Uterus (tissue), 4 donors: ENCODE data around the gene SLC16A1. TPM values are rescaled to one million over a fixed set of nuclear protein-coding genes. Genes with fewer than 3 reads are reported as not detected.
"Not testable (repeated sequence)": the region's sequence is repeated elsewhere in the genome, so short reads cannot be mapped to it uniquely, and the experiment has no call there.

Experiments
- DNase-seq, 2 donors: peaks; one replicate each; pipeline ENCODE4 v3.0.0-alpha.2; 2019 to 2020
- H3K27ac ChIP-seq, 2 donors: fragments of 200-600 bp; sonication (generic); 1 replicate in 1 of 2; 2 replicates in 1 of 2; pipeline ENCODE4 v1.5.1; 2016 to 2018
- H3K27me3 ChIP-seq, 2 donors: fragments of 200-600 bp; sonication (generic); one replicate each; pipeline ENCODE4 v1.5.1; 2018 to 2019; ENCODE audit warnings: control low read depth in 1 of 2
- H3K36me3 ChIP-seq, 2 donors: fragments of 200-600 bp; sonication (generic); one replicate each; pipeline ENCODE4 v1.5.1; 2019; ENCODE audit warnings: control low read depth in 1 of 2
- H3K4me1 ChIP-seq, 2 donors: fragments of 200-600 bp; sonication (generic); one replicate each; pipeline ENCODE4 v1.5.1; 2018 to 2019; ENCODE audit warnings: control low read depth in 1 of 2
- H3K4me3 ChIP-seq, 2 donors: fragments of 200-600 bp; sonication (generic); 1 replicate in 1 of 2; 2 replicates in 1 of 2; pipeline ENCODE4 v1.5.1; 2018 to 2019; ENCODE audit warnings: mild to moderate bottlenecking in 1 of 2
- H3K9me3 ChIP-seq, 2 donors: fragments of 200-600 bp; sonication (generic); one replicate each; pipeline ENCODE4 v1.5.1; 2019; ENCODE audit warnings: control low read depth in 1 of 2
- POLR2A ChIP-seq, 2 donors: fragments of 450-650 bp; IDR thresholded peaks; one replicate each; pipeline ENCODE4 v1.6.1; 2016; ENCODE audit warnings: antibody characterized with exemption in 2 of 2, mild to moderate bottlenecking in 1 of 2, moderate library complexity in 1 of 2
- intact Hi-C: fragments of 100-400 bp; cut with DNase I; formaldehyde crosslinking; loops from one replicate; pipeline ENCODE4 v1.15.1; 2023; ENCODE audit warnings: low total_unique reads
- total RNA-seq, 4 donors: library from RNA; depleted of rRNA in 3 of 4; stranded (reverse); fragments of >200 nt in 3 of 4; gene quantifications; one replicate each; pipeline versions ENCODE4 v1.1.0 to v1.2.4, GENCODE V29; 2014 to 2023
- TF ChIP-seq, protein P1 (sequence below), 4 experiments: fragments of 200-600 bp in 2 of 4; fragments of 450-650 bp in 2 of 4; sonication (generic) in 2 of 4; IDR thresholded peaks; one replicate each; pipeline ENCODE4 v1.5.1; 2016 to 2019; ENCODE audit warnings: antibody characterized with exemption in 4 of 4, mild to moderate bottlenecking in 2 of 4, moderate library complexity in 1 of 4
- donor health status: DM: yes; HTN: yes; CAD: no.

SLC16A1 gene
- total RNA-seq, 4 donors from 2014 or later = 12.6 to 76.3 (median 39.5) TPM

DNA sequence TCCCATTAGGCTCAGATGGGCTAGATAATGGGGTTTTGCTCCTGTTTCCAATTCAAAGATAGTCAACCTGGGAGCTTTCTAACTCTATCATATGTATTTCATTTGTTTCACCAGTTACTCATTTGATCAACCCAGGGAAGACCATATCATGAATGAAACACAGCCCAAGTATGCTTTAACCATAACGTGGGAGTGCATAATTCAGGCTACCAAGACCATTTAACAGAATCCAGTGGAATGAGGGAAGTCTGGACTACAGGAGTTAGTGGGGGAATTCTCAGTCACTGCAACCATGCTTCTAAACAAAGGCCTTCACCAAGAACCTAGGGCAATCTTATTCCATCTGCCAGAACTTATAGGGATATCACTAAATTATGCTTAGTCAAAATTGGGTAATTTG, 15.0 kb upstream of the SLC16A1 start:
- Histone ChIP-seq H3K36me3 (no peaks in the 10 kb centered on the region), H3K4me3 (no peak overlapping the region), H3K27me3 (no peaks in the 10 kb centered on the region), H3K27ac (no peak overlapping the region), H3K4me1 (no peaks in the 10 kb centered on the region), H3K9me3 (no peaks in the 10 kb centered on the region)
- TF ChIP-seq, protein P1, sequence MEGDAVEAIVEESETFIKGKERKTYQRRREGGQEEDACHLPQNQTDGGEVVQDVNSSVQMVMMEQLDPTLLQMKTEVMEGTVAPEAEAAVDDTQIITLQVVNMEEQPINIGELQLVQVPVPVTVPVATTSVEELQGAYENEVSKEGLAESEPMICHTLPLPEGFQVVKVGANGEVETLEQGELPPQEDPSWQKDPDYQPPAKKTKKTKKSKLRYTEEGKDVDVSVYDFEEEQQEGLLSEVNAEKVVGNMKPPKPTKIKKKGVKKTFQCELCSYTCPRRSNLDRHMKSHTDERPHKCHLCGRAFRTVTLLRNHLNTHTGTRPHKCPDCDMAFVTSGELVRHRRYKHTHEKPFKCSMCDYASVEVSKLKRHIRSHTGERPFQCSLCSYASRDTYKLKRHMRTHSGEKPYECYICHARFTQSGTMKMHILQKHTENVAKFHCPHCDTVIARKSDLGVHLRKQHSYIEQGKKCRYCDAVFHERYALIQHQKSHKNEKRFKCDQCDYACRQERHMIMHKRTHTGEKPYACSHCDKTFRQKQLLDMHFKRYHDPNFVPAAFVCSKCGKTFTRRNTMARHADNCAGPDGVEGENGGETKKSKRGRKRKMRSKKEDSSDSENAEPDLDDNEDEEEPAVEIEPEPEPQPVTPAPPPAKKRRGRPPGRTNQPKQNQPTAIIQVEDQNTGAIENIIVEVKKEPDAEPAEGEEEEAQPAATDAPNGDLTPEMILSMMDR (IDR thresholded peaks at IDR 0.05) = no peak
- TF ChIP-seq POLR2A (IDR thresholded peaks at IDR 0.05) = no peak
- intact Hi-C loops = no loop called here
- no peak for DNase-seq

- H3K4me1 ChIP-seq = no peaks in the 10 kb centered on the region
- H3K27me3 ChIP-seq = no peaks in the 10 kb centered on the region
- H3K27ac ChIP-seq = no peak overlapping the region
- no peak for DNase-seq
- intact Hi-C loops = no loop called here
- no peak overlapping the region for H3K4me3 ChIP-seq
- no peaks in the 10 kb centered on the region for H3K9me3 ChIP-seq
- no peak for TF ChIP-seq POLR2A (IDR thresholded peaks at IDR 0.05)
- TF ChIP-seq, protein P1 (IDR thresholded peaks at IDR 0.05) = no peak
- H3K36me3 ChIP-seq = no peaks in the 10 kb centered on the region
These were observed 8.4 kb upstream of the SLC16A1 start for GRCh38 chr1:112964347-112964746.

GRCh38 chr1:112961072-112961471, 5.1 kb upstream of the SLC16A1 start:
- DNase-seq = no peak
- TF ChIP-seq POLR2A (IDR thresholded peaks at IDR 0.05) = no peak
- TF ChIP-seq, protein P1 (IDR thresholded peaks at IDR 0.05) = no peak
- H3K36me3 ChIP-seq = no peaks in the 10 kb centered on the region
- no peaks in the 10 kb centered on the region for H3K27me3 ChIP-seq
- H3K27ac ChIP-seq = peak overlapping the region in 1 of 2 donors; percentile 93
- intact Hi-C loops = no loop called here
- H3K4me1 ChIP-seq = no peaks in the 10 kb centered on the region
- H3K9me3 ChIP-seq = no peaks in the 10 kb centered on the region
- no peak overlapping the region for H3K4me3 ChIP-seq

- Histone ChIP-seq H3K27ac (peak overlapping the region in 1 of 2 donors; percentile 93), H3K4me1 (no peaks in the 10 kb centered on the region), H3K4me3 (no peak overlapping the region), H3K27me3 (no peaks in the 10 kb centered on the region), H3K9me3 (no peaks in the 10 kb centered on the region), H3K36me3 (no peaks in the 10 kb centered on the region)
- DNase-seq = no peak
- TF ChIP-seq POLR2A (IDR thresholded peaks at IDR 0.05) = no peak
- TF ChIP-seq, protein P1 (IDR thresholded peaks at IDR 0.05) = no peak
- intact Hi-C loops = no loop called here
These were observed 4.4 kb upstream of the SLC16A1 start for GRCh38 chr1:112960384-112960783.

DNA sequence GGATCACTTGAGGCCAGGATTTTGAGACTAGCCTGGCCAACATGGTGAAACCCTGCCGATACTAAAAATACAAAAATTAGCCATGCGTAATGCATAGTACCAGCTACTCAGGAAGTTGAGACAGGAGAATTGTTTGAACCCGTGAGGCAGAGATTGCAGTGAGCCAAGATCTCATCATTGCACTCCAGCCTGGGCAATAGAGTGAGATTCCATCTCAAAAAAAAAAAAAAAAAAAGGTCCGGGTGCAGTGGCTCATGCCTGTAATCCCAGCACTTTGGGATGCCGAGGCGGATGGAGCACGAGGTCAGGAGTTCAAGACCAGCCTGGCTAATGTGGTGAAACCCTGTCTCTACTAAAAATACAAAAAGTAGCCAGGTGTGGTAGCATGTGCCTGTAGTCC, 2.2 kb upstream of the SLC16A1 start:
- H3K4me3 ChIP-seq = peak overlapping the region; percentile 85 to 89
- H3K36me3 ChIP-seq, H3K9me3 ChIP-seq, H3K27me3 ChIP-seq, DNase-seq, H3K4me1 ChIP-seq: not testable (repeated sequence)
- peak overlapping the region; percentile 93 to 96 for H3K27ac ChIP-seq
- intact Hi-C loops = loop anchor here (5.0 kb wide), 1 partner anchor 241 kb away; the partner anchor contains the start of gene PPM1J
